ENCODE measurements around the gene SLC6A19.
"Not testable (repeated sequence)": the region's sequence is repeated elsewhere in the genome, so short reads cannot be mapped to it uniquely, and the experiment has no call there.

- TF ChIP-seq CTCF, POLR2A (IDR thresholded peaks at IDR 0.05): not testable (repeated sequence)
These were observed 43.9 kb upstream of the SLC6A19 start for GRCh38 chr5:1157461-1157986.

Measured in Peyer's patch (tissue), 4 donors.